DND-41 (cell line): Measurements from ENCODE around the gene PSPH.

Experiments used
- ATAC-seq: fragments of 200-7000 bp; cut with Tn5 transposase; 3 replicates; pipeline ENCODE4 v1.9.1; 2021; ENCODE audit warnings: low read depth; ENCODE audit not compliant: insufficient read depth
- DNase-seq: peaks from one replicate; pipeline ENCODE4 v3.0.0-alpha.2; 2020
- H2AFZ ChIP-seq: 2 replicates; pipeline ENCODE4 v1.6.0; 2012; ENCODE audit warnings: low read depth, low read length
- H3K27ac ChIP-seq: 2 replicates; pipeline ENCODE4 v1.5.1; 2012; ENCODE audit warnings: low read length, inconsistent platforms
- H3K27me3 ChIP-seq: fragments of 200-600 bp; sonication (generic); 2 replicates; pipeline ENCODE4 v1.6.0; 2012; ENCODE audit warnings: low read length, mild to moderate bottlenecking, inconsistent platforms; ENCODE audit not compliant: insufficient read depth, poor library complexity
- H3K36me3 ChIP-seq: 2 replicates; pipeline ENCODE4 v1.5.1; 2012; ENCODE audit warnings: low read length, inconsistent platforms; ENCODE audit not compliant: insufficient read depth
- H3K4me1 ChIP-seq: 2 replicates; pipeline ENCODE4 v1.5.1; 2012; ENCODE audit warnings: mild to moderate bottlenecking, low read length; ENCODE audit not compliant: insufficient read depth
- H3K4me2 ChIP-seq: 2 replicates; pipeline ENCODE4 v1.6.0; 2012; ENCODE audit warnings: mild to moderate bottlenecking, moderate library complexity, low read length, inconsistent platforms; ENCODE audit not compliant: insufficient read depth
- H3K4me3 ChIP-seq, 2 experiments: fragments of 200-600 bp in 1 of 2; shearing (Covaris generic) in 1 of 2; 2 replicates each; pipeline ENCODE4 v1.5.1; 2012 to 2016; ENCODE audit warnings: inconsistent platforms in 2 of 2, low read length in 2 of 2, mild to moderate bottlenecking in 2 of 2, low read depth in 1 of 2, moderate library complexity in 1 of 2
- H3K79me2 ChIP-seq: 2 replicates; pipeline ENCODE4 v1.6.0; 2012; ENCODE audit warnings: low read length, inconsistent platforms; ENCODE audit not compliant: insufficient read depth
- H3K9ac ChIP-seq: 2 replicates; pipeline ENCODE4 v1.6.0; 2012; ENCODE audit warnings: low read depth, mild to moderate bottlenecking, inconsistent platforms, low read length, moderate library complexity
- H3K9me3 ChIP-seq: 2 replicates; pipeline ENCODE4 v1.5.1; 2012; ENCODE audit warnings: low read length, moderate library complexity, mild to moderate bottlenecking, inconsistent platforms; ENCODE audit not compliant: insufficient read depth, severe bottlenecking
- H4K20me1 ChIP-seq: 2 replicates; pipeline ENCODE4 v1.6.0; 2012; ENCODE audit warnings: low read length; ENCODE audit not compliant: insufficient read depth
- EZH2 ChIP-seq: IDR thresholded peaks from 3 replicates; pipeline ENCODE4 v1.6.1; 2012; ENCODE audit warnings: borderline replicate concordance, low read depth, mild to moderate bottlenecking, moderate library complexity, low read length, inconsistent platforms; ENCODE audit not compliant: severe bottlenecking
- TF ChIP-seq, protein P1 (sequence below): IDR thresholded peaks from 2 replicates; pipeline ENCODE4 v1.5.1; 2012; ENCODE audit warnings: borderline replicate concordance, low read length, moderate library complexity, mild to moderate bottlenecking; ENCODE audit not compliant: poor library complexity, severe bottlenecking; ENCODE audit errors: extremely low read depth

Gene PSPH

DNA sequence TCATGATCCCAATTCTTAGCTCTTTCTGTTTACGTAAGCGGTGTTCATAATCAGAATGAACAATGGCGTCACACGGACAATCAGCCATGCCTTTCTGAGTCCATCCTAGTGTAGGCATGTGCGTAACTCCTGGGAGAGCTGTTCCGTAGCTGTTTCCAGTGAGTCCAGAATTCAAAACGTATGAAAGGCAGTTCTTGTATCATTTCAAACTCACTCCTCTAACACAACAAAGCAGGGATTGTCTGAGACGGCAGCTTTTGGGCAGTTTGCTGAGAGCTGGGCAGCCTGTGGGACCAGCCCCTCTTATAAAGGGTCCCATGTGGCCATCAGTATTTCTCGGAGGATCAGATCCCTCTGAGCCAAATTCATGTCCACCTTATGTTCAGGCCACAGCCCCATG is 43.4 kb downstream of the PSPH start:
- DNase-seq (no peak), ATAC-seq (no peak)
- no peak overlapping the region for H3K4me3 ChIP-seq

DNA sequence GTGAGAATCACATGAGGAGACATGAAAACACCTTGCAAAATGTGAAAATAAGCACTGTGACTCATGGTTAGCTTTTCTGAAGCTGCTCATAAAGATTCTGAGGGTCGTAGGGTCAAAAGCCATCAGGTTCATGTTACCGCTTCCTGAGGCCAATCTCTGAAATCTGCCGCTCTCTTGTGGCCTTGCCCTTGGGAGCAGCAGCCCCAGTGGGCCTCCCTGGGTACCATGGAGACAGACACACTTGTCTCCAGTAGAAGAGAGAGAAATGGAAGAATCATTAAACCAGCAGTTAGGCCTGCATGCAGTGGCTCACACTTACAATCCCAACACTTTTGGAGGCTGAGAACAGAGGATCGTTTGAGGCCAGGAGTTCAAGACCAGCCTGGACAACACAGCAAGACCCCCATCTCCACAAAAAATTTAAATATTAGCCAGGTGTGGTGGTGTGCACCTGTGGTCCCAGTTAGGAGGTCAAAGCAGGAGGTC is 44.0 kb downstream of the PSPH start:
- Histone ChIP-seq H3K27me3 (no peaks in the 10 kb centered on the region), H4K20me1 (no peaks in the 10 kb centered on the region), H3K36me3 (peaks cover 15% of the 10 kb centered on the region), H3K4me3 (no peak overlapping the region), H3K4me2 (no peak overlapping the region), H3K27ac (no peak overlapping the region), H3K79me2 (no peaks in the 10 kb centered on the region), H3K9me3 (no peaks in the 10 kb centered on the region), H3K9ac (no peak overlapping the region), H2AFZ (no peak overlapping the region), H3K4me1 (no peaks in the 10 kb centered on the region)
- DNase-seq: no peak
- ATAC-seq: no peak
- TF ChIP-seq, protein P1, sequence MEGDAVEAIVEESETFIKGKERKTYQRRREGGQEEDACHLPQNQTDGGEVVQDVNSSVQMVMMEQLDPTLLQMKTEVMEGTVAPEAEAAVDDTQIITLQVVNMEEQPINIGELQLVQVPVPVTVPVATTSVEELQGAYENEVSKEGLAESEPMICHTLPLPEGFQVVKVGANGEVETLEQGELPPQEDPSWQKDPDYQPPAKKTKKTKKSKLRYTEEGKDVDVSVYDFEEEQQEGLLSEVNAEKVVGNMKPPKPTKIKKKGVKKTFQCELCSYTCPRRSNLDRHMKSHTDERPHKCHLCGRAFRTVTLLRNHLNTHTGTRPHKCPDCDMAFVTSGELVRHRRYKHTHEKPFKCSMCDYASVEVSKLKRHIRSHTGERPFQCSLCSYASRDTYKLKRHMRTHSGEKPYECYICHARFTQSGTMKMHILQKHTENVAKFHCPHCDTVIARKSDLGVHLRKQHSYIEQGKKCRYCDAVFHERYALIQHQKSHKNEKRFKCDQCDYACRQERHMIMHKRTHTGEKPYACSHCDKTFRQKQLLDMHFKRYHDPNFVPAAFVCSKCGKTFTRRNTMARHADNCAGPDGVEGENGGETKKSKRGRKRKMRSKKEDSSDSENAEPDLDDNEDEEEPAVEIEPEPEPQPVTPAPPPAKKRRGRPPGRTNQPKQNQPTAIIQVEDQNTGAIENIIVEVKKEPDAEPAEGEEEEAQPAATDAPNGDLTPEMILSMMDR: no peak
- TF ChIP-seq EZH2: no peak

More for the DNA sequence above, 43.4 kb downstream of the PSPH start:
- Histone ChIP-seq H3K9me3 (no peaks in the 10 kb centered on the region), H3K4me1 (no peaks in the 10 kb centered on the region), H2AFZ (no peak overlapping the region), H3K4me2 (no peak overlapping the region), H3K27me3 (no peaks in the 10 kb centered on the region), H3K9ac (no peak overlapping the region), H3K79me2 (no peaks in the 10 kb centered on the region), H4K20me1 (no peaks in the 10 kb centered on the region), H3K27ac (no peak overlapping the region), H3K36me3 (peaks cover 18% of the 10 kb centered on the region)
- TF ChIP-seq EZH2: no peak
- TF ChIP-seq, protein P1: no peak

DNA sequence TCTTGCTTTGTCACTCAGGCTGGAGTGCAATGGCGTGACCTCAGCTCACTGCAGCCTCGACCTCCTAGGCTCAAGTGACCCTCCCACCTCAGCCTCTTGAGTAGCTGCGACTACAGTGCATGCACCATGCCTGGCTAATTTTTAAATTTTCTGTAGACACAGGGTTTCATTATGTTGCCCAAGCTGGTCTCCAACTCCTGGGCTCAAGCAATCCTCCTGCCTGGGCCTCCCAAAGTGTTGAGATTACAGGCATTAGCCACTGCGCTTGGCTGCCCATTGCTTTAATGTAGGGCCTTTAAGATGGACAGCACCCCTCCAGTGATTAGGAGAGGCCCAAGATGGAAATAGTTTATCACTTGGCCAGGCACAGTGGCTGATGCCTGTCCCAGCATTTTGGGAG is 47.5 kb downstream of the PSPH start:
- Histone ChIP-seq H3K9me3 (no peaks in the 10 kb centered on the region), H2AFZ (no peak overlapping the region), H3K4me2 (no peak overlapping the region), H3K4me3 (no peak overlapping the region), H3K36me3 (peaks cover 4% of the 10 kb centered on the region), H3K9ac (no peak overlapping the region), H3K27ac (no peak overlapping the region), H4K20me1 (no peaks in the 10 kb centered on the region), H3K4me1 (no peaks in the 10 kb centered on the region), H3K79me2 (no peaks in the 10 kb centered on the region), H3K27me3 (no peaks in the 10 kb centered on the region)
- ATAC-seq: no peak
- no peak for DNase-seq
- TF ChIP-seq, protein P1: no peak
- TF ChIP-seq EZH2: no peak

DNA sequence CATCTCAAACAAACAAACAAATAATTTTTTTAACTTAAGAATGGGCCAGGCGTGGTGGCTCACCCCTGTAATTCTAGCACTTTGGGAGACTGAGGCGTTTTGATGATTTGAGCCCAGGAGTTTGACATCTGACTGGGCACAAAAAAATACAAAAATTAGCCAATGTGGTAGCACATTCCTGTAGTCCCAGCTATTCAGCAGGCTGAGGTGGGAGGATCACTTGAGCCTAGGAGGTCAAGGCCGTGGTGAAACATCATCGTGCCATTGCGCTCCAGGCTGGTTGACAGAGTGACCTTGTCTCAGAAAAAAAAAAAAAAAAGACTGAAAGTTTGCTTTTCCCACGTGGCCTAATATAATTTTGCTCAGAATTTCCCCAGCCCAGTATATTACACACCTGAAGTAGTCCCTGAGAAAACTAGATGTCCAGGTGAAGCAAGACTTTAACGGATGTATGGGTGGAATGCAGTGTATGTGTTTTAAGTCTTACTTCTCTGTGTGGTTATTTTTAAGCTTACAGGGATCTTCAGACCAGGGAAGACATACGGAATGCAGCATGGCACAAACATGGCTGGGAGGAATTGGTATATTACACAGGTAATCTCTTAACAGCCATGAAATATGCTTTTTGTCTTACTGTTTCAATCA is 54.3 kb downstream of the PSPH start:
- H3K36me3 ChIP-seq: peaks cover 58% of the 10 kb centered on the region
- H4K20me1 ChIP-seq: no peaks in the 10 kb centered on the region
- H3K27ac ChIP-seq: no peak overlapping the region
- DNase-seq (no peak), ATAC-seq (no peak)
- H2AFZ ChIP-seq: no peak overlapping the region
- no peaks in the 10 kb centered on the region for H3K79me2 ChIP-seq
- H3K4me2 ChIP-seq: no peak overlapping the region
- no peaks in the 10 kb centered on the region for H3K4me1 ChIP-seq
- no peak overlapping the region for H3K9ac ChIP-seq
- no peak overlapping the region for H3K4me3 ChIP-seq
- H3K27me3 ChIP-seq: no peaks in the 10 kb centered on the region
- TF ChIP-seq EZH2: no peak
- TF ChIP-seq, protein P1: no peak
- H3K9me3 ChIP-seq: no peaks in the 10 kb centered on the region
